Uterus (tissue), 4 donors: ENCODE measurements around the gene BCAS3. TPM values are rescaled to one million over a fixed set of nuclear protein-coding genes. Genes with fewer than 3 reads are reported as not detected.

Experiments used
- DNase-seq, 2 donors: peaks; one replicate each; pipeline ENCODE4 v3.0.0-alpha.2; 2019 to 2020
- H3K27ac ChIP-seq, 2 donors: fragments of 200-600 bp; sonication (generic); 1 replicate in 1 of 2; 2 replicates in 1 of 2; pipeline ENCODE4 v1.5.1; 2016 to 2018
- H3K27me3 ChIP-seq, 2 donors: fragments of 200-600 bp; sonication (generic); one replicate each; pipeline ENCODE4 v1.5.1; 2018 to 2019; ENCODE audit warnings: control low read depth in 1 of 2
- H3K36me3 ChIP-seq, 2 donors: fragments of 200-600 bp; sonication (generic); one replicate each; pipeline ENCODE4 v1.5.1; 2019; ENCODE audit warnings: control low read depth in 1 of 2
- H3K4me1 ChIP-seq, 2 donors: fragments of 200-600 bp; sonication (generic); one replicate each; pipeline ENCODE4 v1.5.1; 2018 to 2019; ENCODE audit warnings: control low read depth in 1 of 2
- H3K4me3 ChIP-seq, 2 donors: fragments of 200-600 bp; sonication (generic); 1 replicate in 1 of 2; 2 replicates in 1 of 2; pipeline ENCODE4 v1.5.1; 2018 to 2019; ENCODE audit warnings: mild to moderate bottlenecking in 1 of 2
- H3K9me3 ChIP-seq, 2 donors: fragments of 200-600 bp; sonication (generic); one replicate each; pipeline ENCODE4 v1.5.1; 2019; ENCODE audit warnings: control low read depth in 1 of 2
- POLR2A ChIP-seq, 2 donors: fragments of 450-650 bp; IDR thresholded peaks; one replicate each; pipeline ENCODE4 v1.6.1; 2016; ENCODE audit warnings: antibody characterized with exemption in 2 of 2, mild to moderate bottlenecking in 1 of 2, moderate library complexity in 1 of 2
- intact Hi-C: fragments of 100-400 bp; cut with DNase I; formaldehyde crosslinking; loops from one replicate; pipeline ENCODE4 v1.15.1; 2023; ENCODE audit warnings: low total_unique reads
- total RNA-seq, 4 donors: library from RNA; depleted of rRNA in 3 of 4; stranded (reverse); fragments of >200 nt in 3 of 4; gene quantifications; one replicate each; pipeline versions ENCODE4 v1.1.0 to v1.2.4, GENCODE V29; 2014 to 2023
- TF ChIP-seq, protein P1 (sequence below), 4 experiments: fragments of 200-600 bp in 2 of 4; fragments of 450-650 bp in 2 of 4; sonication (generic) in 2 of 4; IDR thresholded peaks; one replicate each; pipeline ENCODE4 v1.5.1; 2016 to 2019; ENCODE audit warnings: antibody characterized with exemption in 4 of 4, mild to moderate bottlenecking in 2 of 4, moderate library complexity in 1 of 4
- donor health status: DM: yes; HTN: yes; CAD: no.

The BCAS3 gene
- total RNA-seq, 4 donors from 2014 or later: 42.6 to 147 (median 83.7) TPM

DNA sequence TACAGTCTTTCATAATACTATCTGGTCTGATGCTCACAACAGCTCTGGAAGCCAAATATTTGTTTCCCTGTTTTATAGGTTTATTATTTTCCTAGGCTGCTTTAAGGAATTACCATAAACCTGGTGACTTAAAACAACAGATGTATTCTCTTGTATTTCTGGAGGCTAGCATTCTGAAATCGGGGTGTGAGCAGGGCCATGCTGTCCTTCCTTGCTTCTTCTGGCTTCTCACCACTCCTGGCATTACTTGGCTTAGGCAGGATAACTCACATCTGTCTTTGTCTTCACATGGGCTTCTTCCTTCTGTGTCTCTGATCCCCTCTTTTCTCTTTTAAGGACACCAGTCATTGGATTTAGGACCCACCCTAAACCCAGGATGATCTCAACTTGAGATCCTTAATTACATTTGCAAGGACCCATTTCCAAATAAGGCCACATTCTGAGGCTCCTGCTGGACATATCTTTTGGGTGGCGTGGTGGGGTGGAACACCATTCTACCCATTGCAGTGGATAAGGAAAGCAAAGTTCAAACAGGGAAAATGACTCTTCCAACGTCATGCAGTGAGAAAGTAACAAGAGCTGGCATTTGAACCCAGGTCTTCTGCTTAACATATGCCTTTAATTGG is 682.8 kb downstream of the BCAS3 start:
- H3K9me3 ChIP-seq: no peaks in the 10 kb centered on the region
- no peaks in the 10 kb centered on the region for H3K36me3 ChIP-seq
- H3K4me1 ChIP-seq: no peaks in the 10 kb centered on the region
- no peak overlapping the region for H3K4me3 ChIP-seq
- TF ChIP-seq, protein P1, sequence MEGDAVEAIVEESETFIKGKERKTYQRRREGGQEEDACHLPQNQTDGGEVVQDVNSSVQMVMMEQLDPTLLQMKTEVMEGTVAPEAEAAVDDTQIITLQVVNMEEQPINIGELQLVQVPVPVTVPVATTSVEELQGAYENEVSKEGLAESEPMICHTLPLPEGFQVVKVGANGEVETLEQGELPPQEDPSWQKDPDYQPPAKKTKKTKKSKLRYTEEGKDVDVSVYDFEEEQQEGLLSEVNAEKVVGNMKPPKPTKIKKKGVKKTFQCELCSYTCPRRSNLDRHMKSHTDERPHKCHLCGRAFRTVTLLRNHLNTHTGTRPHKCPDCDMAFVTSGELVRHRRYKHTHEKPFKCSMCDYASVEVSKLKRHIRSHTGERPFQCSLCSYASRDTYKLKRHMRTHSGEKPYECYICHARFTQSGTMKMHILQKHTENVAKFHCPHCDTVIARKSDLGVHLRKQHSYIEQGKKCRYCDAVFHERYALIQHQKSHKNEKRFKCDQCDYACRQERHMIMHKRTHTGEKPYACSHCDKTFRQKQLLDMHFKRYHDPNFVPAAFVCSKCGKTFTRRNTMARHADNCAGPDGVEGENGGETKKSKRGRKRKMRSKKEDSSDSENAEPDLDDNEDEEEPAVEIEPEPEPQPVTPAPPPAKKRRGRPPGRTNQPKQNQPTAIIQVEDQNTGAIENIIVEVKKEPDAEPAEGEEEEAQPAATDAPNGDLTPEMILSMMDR (IDR thresholded peaks at IDR 0.05): no peak
- TF ChIP-seq POLR2A (IDR thresholded peaks at IDR 0.05): no peak
- intact Hi-C loops: no loop called here
- H3K27ac ChIP-seq: no peak overlapping the region
- DNase-seq: no peak
- H3K27me3 ChIP-seq: no peaks in the 10 kb centered on the region

DNA sequence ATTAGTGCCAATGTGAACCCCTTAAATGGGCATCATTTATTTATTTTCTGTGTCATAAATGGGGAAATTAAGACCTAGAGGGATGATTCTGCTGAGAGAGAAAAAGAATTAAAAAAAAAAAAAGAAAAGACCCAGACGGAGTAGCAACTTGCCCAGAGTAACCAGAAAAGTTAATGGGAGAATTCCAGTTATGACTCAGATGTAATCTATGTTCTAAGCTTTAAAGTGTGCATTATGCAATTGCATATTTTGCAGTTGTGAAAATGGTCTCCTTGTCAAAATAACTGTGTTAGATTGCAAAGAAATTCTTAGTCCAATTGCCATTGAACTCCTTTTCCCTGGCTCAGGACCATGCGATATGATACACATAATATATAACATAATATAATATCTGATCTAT is 683.4 kb downstream of the BCAS3 start:
- H3K4me1 ChIP-seq: no peaks in the 10 kb centered on the region
- no peak overlapping the region for H3K4me3 ChIP-seq
- no peaks in the 10 kb centered on the region for H3K36me3 ChIP-seq
- H3K27ac ChIP-seq: no peak overlapping the region
- intact Hi-C loops: no loop called here
- DNase-seq: no peak
- no peaks in the 10 kb centered on the region for H3K27me3 ChIP-seq
- TF ChIP-seq, protein P1 (IDR thresholded peaks at IDR 0.05): no peak
- no peak for TF ChIP-seq POLR2A (IDR thresholded peaks at IDR 0.05)
- H3K9me3 ChIP-seq: no peaks in the 10 kb centered on the region

DNA sequence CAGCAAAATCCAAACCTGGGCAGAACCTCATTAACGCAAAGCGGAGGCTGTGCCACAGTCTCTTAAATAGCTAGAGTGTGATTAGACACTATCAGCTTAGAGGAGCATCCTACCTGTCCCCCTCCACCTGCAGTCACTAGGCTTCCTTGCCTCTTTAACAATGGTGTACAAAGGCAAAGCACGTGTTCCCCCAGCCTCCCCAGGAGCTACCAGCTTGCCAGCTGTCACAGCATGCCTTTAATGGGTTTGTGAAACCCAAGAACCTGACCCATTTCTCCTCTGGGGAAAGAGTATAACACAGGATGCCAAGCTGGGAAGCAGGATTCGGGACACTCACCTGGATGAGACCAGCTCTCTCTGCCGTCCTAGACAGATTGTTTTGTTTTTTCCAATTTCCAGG is 684.7 kb downstream of the BCAS3 start:
- TF ChIP-seq POLR2A (IDR thresholded peaks at IDR 0.05): no peak
- TF ChIP-seq, protein P1 (IDR thresholded peaks at IDR 0.05): no peak

DNA sequence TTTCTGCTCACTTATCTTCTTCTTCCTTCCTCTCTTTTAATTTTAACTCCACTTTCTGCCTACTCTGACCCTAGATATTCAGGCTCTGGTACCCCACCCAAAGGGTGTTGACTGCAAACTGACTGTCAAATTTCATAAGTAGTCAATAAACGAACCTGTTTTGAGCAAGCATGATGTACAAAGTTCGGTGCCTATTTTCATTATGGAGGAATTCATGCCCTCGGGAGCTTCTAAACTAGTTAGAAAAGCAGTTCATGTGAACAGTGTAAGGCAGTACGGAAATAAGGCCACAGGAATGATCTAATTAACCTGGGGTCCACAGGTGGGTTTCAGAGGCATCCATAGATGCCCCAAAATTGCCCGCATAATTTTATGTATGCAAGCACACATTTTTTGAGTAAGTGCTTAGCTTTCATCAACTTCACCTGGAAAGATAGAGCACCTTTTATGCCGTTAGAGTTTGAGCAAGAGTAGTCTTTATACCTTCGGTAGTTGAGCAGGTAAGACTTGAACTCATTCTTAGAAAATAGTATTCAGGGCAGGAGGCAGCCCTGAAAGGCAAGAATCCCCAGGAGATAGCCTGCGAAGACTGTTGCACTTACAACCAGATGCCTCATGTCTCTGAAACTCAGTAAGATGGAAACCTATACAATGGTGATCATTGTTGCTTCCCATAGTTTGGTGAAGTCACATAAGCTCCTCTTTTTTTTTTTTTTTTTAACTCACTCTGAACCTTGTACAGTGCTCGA is 685.4 kb downstream of the BCAS3 start:
- DNase-seq: no peak
- no peak overlapping the region for H3K4me3 ChIP-seq
- H3K27ac ChIP-seq: no peak overlapping the region
- no peak for TF ChIP-seq POLR2A (IDR thresholded peaks at IDR 0.05)
- TF ChIP-seq, protein P1 (IDR thresholded peaks at IDR 0.05): no peak
- no peaks in the 10 kb centered on the region for H3K9me3 ChIP-seq
- no peaks in the 10 kb centered on the region for H3K4me1 ChIP-seq
- intact Hi-C loops: no loop called here
- H3K36me3 ChIP-seq: no peaks in the 10 kb centered on the region
- no peaks in the 10 kb centered on the region for H3K27me3 ChIP-seq

More for the DNA sequence above, 684.7 kb downstream of the BCAS3 start:
- Histone ChIP-seq H3K9me3 (no peaks in the 10 kb centered on the region), H3K27ac (no peak overlapping the region), H3K27me3 (no peaks in the 10 kb centered on the region), H3K4me3 (no peak overlapping the region), H3K36me3 (no peaks in the 10 kb centered on the region), H3K4me1 (no peaks in the 10 kb centered on the region)
- DNase-seq: no peak
- intact Hi-C loops: no loop called here
